ENCODE measurements around the gene STX4.

STX4 gene

DNA sequence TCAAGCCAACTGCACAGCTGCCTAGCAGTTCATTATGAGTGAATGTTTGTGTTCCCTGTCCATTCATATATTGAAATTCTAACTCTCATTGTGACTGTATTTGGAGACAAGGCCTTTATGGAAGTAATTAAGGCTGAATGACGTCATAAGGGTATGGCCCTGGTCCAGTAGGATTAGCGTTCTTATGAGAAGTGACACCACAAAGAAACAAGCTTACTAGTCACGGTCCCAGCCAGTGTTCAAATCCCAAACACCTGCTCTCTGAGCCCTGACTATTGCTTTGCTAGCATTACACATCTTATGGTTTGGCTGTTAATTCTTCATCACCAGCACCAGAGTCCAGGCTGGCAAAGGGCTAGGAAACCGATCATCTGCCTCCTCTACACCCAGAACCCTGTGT lies 38.5 kb downstream of the STX4 start:
- peak in 1 of 2 experiments; percentile 23 for DNase-seq

DNA sequence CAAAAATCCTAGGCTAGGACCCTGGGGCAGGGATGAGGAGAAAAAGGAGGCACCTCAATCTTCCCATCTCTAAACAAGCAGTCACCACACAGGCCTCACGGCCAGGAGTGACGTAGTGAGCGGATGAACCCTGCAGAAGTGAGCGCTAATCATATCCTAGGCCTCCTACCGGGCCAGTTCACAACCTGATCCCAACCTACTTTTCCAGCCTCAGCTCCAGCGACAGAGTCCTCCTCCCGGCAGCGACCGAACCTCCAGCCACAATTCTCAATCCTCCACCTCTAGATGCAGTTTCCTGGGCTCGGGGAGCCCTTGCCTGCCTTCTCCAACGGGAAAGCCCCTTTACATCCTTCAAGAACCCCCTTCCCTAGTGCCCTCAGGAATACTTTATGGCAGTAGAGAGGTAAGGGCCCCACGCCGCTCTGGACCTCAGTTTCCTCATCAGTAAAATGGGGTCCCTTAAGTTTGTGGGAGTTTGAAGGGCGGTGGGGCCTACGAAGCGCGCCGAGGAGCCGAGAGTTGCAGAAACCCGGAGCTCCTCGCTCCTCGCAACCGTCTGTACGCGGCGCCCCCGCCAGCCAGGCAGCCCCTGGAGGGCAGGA lies 39.3 kb downstream of the STX4 start:
- no peak for DNase-seq

GRCh38 chr16:31073142-31073969 lies 40.0 kb downstream of the STX4 start:
- peak; percentile 76 to 89 for DNase-seq

- DNase-seq: peak; percentile 98 to 100
Observed at GRCh38 chr16:31073970-31074813, 40.8 kb downstream of the STX4 start, which contains the start of the genes ZNF646 and ZNF668. ZNF646 (plus strand) TSS chr16:31074422; CDS start chr16:31076325, 1,903 bp downstream. ZNF668 (minus strand) TSS chr16:31074240; CDS start chr16:31064459, 9,781 bp downstream.

- no peak for DNase-seq
Observed at GRCh38 chr16:31074814-31075183, 41.4 kb downstream of the STX4 start.

- DNase-seq: no peak
Observed at GRCh38 chr16:31076319-31076718, 43.0 kb downstream of the STX4 start.

GRCh38 chr16:31077024-31077423 lies 43.7 kb downstream of the STX4 start:
- DNase-seq: no peak

- DNase-seq: no peak
Observed at GRCh38 chr16:31077592-31078396, 44.4 kb downstream of the STX4 start.

DNA sequence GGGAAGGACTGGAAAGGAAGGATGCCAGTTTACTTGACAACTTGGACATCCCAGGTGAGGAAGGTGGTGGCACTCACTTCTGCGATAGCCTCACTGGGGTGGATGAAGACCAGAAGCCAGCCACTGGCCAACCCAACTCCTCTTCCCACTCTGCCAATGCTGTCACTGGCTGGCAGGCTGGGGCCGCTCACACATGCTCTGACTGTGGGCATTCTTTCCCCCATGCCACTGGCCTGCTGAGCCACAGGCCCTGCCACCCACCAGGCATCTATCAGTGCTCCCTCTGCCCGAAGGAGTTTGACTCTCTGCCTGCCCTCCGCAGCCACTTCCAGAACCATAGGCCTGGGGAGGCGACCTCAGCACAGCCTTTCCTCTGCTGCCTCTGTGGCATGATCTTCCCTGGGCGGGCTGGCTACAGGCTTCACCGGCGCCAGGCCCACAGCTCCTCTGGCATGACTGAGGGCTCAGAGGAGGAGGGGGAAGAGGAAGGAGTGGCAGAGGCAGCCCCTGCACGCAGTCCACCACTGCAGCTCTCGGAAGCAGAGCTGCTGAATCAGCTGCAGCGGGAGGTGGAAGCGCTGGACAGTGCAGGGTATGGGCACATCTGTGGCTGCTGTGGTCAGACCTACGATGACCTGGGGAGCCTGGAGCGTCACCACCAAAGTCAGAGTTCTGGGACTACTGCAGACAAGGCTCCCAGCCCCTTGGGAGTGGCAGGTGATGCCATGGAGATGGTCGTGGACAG lies 45.4 kb downstream of the STX4 start:
- DNase-seq: no peak

DNA sequence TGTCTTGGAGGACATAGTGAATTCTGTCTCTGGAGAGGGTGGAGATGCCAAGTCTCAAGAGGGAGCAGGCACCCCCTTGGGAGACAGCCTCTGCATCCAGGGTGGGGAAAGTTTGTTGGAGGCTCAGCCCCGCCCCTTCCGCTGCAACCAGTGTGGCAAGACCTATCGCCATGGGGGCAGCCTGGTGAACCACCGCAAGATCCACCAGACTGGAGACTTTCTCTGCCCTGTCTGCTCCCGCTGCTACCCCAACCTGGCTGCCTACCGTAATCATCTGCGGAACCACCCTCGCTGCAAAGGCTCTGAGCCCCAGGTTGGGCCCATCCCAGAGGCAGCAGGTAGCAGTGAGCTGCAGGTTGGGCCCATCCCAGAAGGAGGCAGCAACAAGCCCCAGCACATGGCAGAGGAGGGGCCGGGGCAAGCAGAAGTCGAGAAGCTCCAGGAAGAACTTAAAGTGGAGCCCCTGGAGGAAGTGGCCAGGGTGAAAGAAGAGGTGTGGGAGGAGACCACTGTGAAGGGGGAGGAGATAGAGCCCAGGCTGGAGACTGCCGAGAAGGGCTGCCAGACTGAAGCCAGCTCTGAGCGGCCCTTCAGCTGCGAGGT lies 46.1 kb downstream of the STX4 start:
- no peak for DNase-seq

GRCh38 chr16:31080035-31080629 lies 46.8 kb downstream of the STX4 start:
- no peak for DNase-seq

- no peak for DNase-seq
Observed at GRCh38 chr16:31080756-31081419, 47.5 kb downstream of the STX4 start.

DNA sequence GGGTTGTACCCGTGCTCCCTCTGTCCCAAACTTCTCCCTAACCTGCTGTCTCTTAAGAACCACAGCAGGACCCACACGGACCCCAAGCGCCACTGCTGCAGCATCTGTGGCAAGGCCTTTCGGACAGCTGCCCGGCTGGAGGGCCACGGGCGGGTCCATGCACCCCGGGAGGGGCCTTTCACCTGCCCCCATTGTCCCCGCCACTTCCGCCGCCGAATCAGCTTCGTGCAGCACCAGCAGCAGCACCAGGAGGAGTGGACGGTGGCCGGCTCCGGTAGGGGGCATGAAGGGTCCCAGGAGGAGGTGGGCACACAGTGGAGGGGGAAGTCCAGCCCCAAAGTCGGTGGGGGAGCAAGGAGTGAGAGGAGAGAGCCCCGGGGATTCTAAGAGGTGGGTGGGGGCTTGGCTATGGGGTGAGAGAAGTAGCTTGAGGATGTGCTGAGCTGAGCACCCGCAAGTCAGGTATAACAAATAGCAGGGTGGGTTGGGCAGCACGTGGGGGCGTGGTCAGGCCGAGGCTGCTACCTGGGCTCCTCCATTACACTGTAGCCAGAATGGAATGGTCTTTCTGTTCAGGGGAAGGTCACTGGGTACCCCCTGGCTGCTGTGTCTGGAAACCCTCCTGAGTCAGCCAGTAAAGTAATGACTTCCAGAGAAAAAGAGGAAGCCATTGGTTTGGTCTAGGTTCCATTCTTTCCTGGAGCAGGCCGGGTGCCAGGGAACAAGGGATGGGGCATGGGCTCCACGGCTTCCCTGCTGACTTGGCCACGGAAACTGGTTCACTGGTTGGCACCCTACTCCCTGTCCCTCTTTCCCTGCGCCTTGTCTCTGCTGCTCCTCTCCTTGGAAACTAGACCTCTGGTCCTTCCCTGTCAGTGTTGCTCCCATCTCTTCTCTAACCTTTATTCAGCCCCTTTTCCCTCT lies 48.3 kb downstream of the STX4 start:
- no peak for DNase-seq

- DNase-seq: no peak
Observed at GRCh38 chr16:31082368-31083045, 49.1 kb downstream of the STX4 start.

- no peak for DNase-seq
Observed at GRCh38 chr16:31083081-31083480, 49.7 kb downstream of the STX4 start.

GRCh38 chr16:31083556-31083955 lies 50.2 kb downstream of the STX4 start:
- no peak for DNase-seq

- DNase-seq: no peak
Observed at GRCh38 chr16:31083981-31084380, 50.6 kb downstream of the STX4 start.

GRCh38 chr16:31084584-31085302 lies 51.4 kb downstream of the STX4 start:
- DNase-seq: no peak
